Measurements from ENCODE around the gene GART.
"Not testable (repeated sequence)": the region's sequence is repeated elsewhere in the genome, so short reads cannot be mapped to it uniquely, and the experiment has no call there.

Gene GART

GRCh38 chr21:33469183-33469582, 72.7 kb downstream of the GART start:
- DNase-seq (ENCODE audit: low read depth in 3 of 3), result not testable (repeated sequence)

- no peak for DNase-seq (ENCODE audit: low read depth in 3 of 3)
These were observed 80.2 kb downstream of the GART start for GRCh38 chr21:33461538-33462250.

- DNase-seq (ENCODE audit: low read depth in 3 of 3), result no peak
These were observed 83.1 kb downstream of the GART start for GRCh38 chr21:33458861-33459260.

GRCh38 chr21:33455686-33456446, 86.1 kb downstream of the GART start:
- no peak for DNase-seq (ENCODE audit: low read depth in 3 of 3)

Data from stimulated activated CD4-positive, alpha-beta T cell treated with anti-CD3 and anti-CD28 coated beads, TNF-alpha, amount 100 ng/mL, for 48 hours (primary cell).